AG04450 (cell line): ENCODE data around the gene C9orf50. TPM values are rescaled to one million over a fixed set of nuclear protein-coding genes. Genes with fewer than 3 reads are reported as not detected.

Experiments
- CTCF ChIA-PET: fragments of 300-600, 350-600 bp; formaldehyde crosslinking; extraction: SDS; loops from one replicate; lab custom pipeline; 2022; ENCODE audit warnings: antibody characterized with exemption, inconsistent platforms; lab: Charles Lee
- POLR2A ChIA-PET: fragments of 350-600 bp; formaldehyde crosslinking; extraction: SDS; loops from one replicate; lab custom pipeline; 2021; ENCODE audit warnings: antibody characterized with exemption, inconsistent platforms; lab: Yijun Ruan, JAX
- DNase-seq: peaks from one replicate; pipeline ENCODE4 v3.0.0-alpha.2; 2011; ENCODE audit warnings: low read depth, low spot score
- H3K27ac ChIP-seq: one replicate; pipeline ENCODE4 v1.5.1; 2012; ENCODE audit warnings: low read depth, low read length, control low read depth
- H3K27me3 ChIP-seq: one replicate; pipeline ENCODE4 v1.6.0; 2012; ENCODE audit warnings: low read length; ENCODE audit not compliant: control insufficient read depth, insufficient read depth
- H3K4me3 ChIP-seq: 2 replicates; pipeline ENCODE4 v1.5.1; 2011; ENCODE audit warnings: mild to moderate bottlenecking, low read depth, low read length, control low read depth
- H3K9me3 ChIP-seq: 2 replicates; pipeline ENCODE4 v1.5.1; 2012; ENCODE audit warnings: low read length; ENCODE audit not compliant: control insufficient read depth, insufficient read depth
- CTCF ChIP-seq: IDR thresholded peaks from 2 replicates; pipeline ENCODE4 v1.5.1; 2011; ENCODE audit warnings: low read depth, low read length, control low read depth, inconsistent platforms
- polyA plus RNA-seq: library from polyadenylated mRNA; depleted of rRNA; stranded (reverse); fragments of >200 nt; gene quantifications from 2 replicates; pipeline ENCODE4 v1.2.3, GENCODE V29; 2011

Gene C9orf50
- polyA plus RNA-seq, 1 experiment, result 0.30 TPM

- no peaks in the 10 kb centered on the region for H3K27me3 ChIP-seq
- TF ChIP-seq CTCF, result no peak
- no peak overlapping the region for H3K27ac ChIP-seq
- DNase-seq, result no peak
- ChIA-PET CTCF (interaction anchor here (0.6 to 1.8 kb wide), 8 partner anchors 14 to 510 kb away, joined by 3 to 8 read pairs (median 4); no protein-coding TSS in a partner anchor), POLR2A (interaction anchor here (1.1 kb wide), 1 partner anchor 149 kb away, joined by 3 read pairs; no protein-coding TSS in a partner anchor)
- peak overlapping the region; percentile 92 for H3K4me3 ChIP-seq
- H3K9me3 ChIP-seq, result no peaks in the 10 kb centered on the region; the same call in 1 of the 2 replicates
These were observed 20.2 kb upstream of the C9orf50 start for GRCh38 chr9:129640871-129641749.

- Histone ChIP-seq H3K9me3 (no peaks in the 10 kb centered on the region; the same call in 1 of the 2 replicates), H3K4me3 (peak overlapping the region; percentile 92), H3K27me3 (no peaks in the 10 kb centered on the region), H3K27ac (no peak overlapping the region)
- DNase-seq, result no peak
- TF ChIP-seq CTCF, result no peak
- CTCF ChIA-PET, result interaction anchor here (0.6 to 1.5 kb wide), 6 partner anchors 87 to 509 kb away, joined by 3 to 8 read pairs (median 4); no protein-coding TSS in a partner anchor
- POLR2A ChIA-PET, result interaction anchor here (0.6 to 1.5 kb wide), 5 partner anchors 13 to 510 kb away, joined by 3 to 7 read pairs (median 4); no protein-coding TSS in a partner anchor
These were observed 19.4 kb upstream of the C9orf50 start for GRCh38 chr9:129640086-129640870.

GRCh38 chr9:129639756-129640085, 18.8 kb upstream of the C9orf50 start:
- no peak for DNase-seq
- CTCF ChIA-PET, result interaction anchor here (0.6 to 1.5 kb wide), 5 partner anchors 98 to 508 kb away, joined by 3 to 8 read pairs (median 4); no protein-coding TSS in a partner anchor
- Histone ChIP-seq H3K27me3 (no peaks in the 10 kb centered on the region), H3K27ac (peak overlapping the region; percentile 11), H3K9me3 (no peaks in the 10 kb centered on the region; the same call in 1 of the 2 replicates), H3K4me3 (peak overlapping the region; percentile 20; the same call in 1 of the 2 replicates)
- POLR2A ChIA-PET, result interaction anchor here (0.6 to 1.5 kb wide), 4 partner anchors 12 to 510 kb away, joined by 3 to 7 read pairs (median 4); no protein-coding TSS in a partner anchor
- TF ChIP-seq CTCF, result no peak

GRCh38 chr9:129639034-129639630, 18.2 kb upstream of the C9orf50 start:
- no peaks in the 10 kb centered on the region; the same call in 1 of the 2 replicates for H3K9me3 ChIP-seq
- no peak for TF ChIP-seq CTCF
- POLR2A ChIA-PET, result interaction anchor here (0.8 to 1.5 kb wide), 3 partner anchors 12 to 509 kb away, joined by 3 to 7 read pairs (median 4); no protein-coding TSS in a partner anchor
- H3K27me3 ChIP-seq, result no peaks in the 10 kb centered on the region
- H3K4me3 ChIP-seq, result no peak overlapping the region
- H3K27ac ChIP-seq, result peak overlapping the region; percentile 11
- no peak for DNase-seq
- CTCF ChIA-PET, result interaction anchor here (0.6 to 1.4 kb wide), 4 partner anchors 98 to 508 kb away, joined by 3 to 8 read pairs (median 4); no protein-coding TSS in a partner anchor
